Measurements from ENCODE around the gene MPEG1. TPM values are rescaled to one million over a fixed set of nuclear protein-coding genes. Genes with fewer than 3 reads are reported as not detected.

MPEG1 gene
- total and polyA plus RNA-seq, 2 of the 13 experiments (the other 11 are each of a cell fraction or from before 2014, with no cell fraction given), result not detected

GRCh38 chr11:59208956-59209355, 3.8 kb downstream of the MPEG1 start:
- in situ Hi-C loops (cut with HindIII; ENCODE audit: extremely low pct_ligation_motif_present, low pct_unique_long_range_greater_than_20kb) (loop anchor here (5.0 kb wide), 2 partner anchors 37 to 223 kb away; partner anchors contain the start of gene DTX4), intact Hi-C loops (cut with micrococcal nuclease; ENCODE audit: unreplicated experiment) (loop anchor here (1.0 to 10.0 kb wide), 2 partner anchors 38 to 64 kb away; partner anchors contain the start of gene FAM111A)
- Histone ChIP-seq H2AFZ (ENCODE audit: low read length) (no peak overlapping the region), H3K9ac (ENCODE audit: insufficient read depth, low read depth, low read length) (no peak overlapping the region), H3K79me2 (ENCODE audit: insufficient read depth, low read length) (no peaks in the 10 kb centered on the region), H3K4me3 (replicated peaks in 1 of 3; ENCODE audit: insufficient read depth in 1 of 3, low read depth in 2 of 3, low read length in 3 of 3) (no peak overlapping the region), H3K4me2 (ENCODE audit: low read depth, low read length) (no peak overlapping the region), H3K36me3 (replicated peaks in 1 of 2; ENCODE audit: control insufficient read depth in 1 of 2, insufficient read depth in 2 of 2, low read length in 2 of 2) (peaks cover 3 to 5% of the 10 kb centered on the region in 2 experiments; a peak in 2 of 5 replicates), H3K27ac (ENCODE audit: extremely low read length, insufficient read depth, low read length) (no peak overlapping the region), H3K27me3 (ENCODE audit: control insufficient read depth in 1 of 2, insufficient read depth in 2 of 2, low read length in 2 of 2) (no peaks in the 10 kb centered on the region), H4K20me1 (ENCODE audit: insufficient read depth, low read length) (no peaks in the 10 kb centered on the region), H3K4me1 (ENCODE audit: insufficient read depth, low read length) (no peaks in the 10 kb centered on the region), H3K9me3 (ENCODE audit: low read length) (no peaks in the 10 kb centered on the region)
- no peak for FAIRE-seq
- 83% methylated on average over 2 of the region's 2 CpGs for WGBS (ENCODE audit: low lambda C conversion rate)
- ChIA-PET CTCF (ENCODE audit: low intra/inter-chr PET ratio, low total read pairs) (interaction anchor here (4.2 kb wide), 1 partner anchor 37 kb away, joined by 77 read pairs; the partner anchor contains the start of gene DTX4), POLR2A (no interaction called here)
- DNase-seq (ENCODE audit: low spot score), result no peak
- BruUV-seq (replicated peaks), result no TSS peak
- no peak for ATAC-seq
- TF ChIP-seq EEA1 (CRISPR knock-in tag; IDR thresholded peaks at IDR 0.05; ENCODE audit: borderline replicate concordance) (no peak), NKX3-1 (CRISPR knock-in tag; IDR thresholded peaks at IDR 0.05) (no peak), NR2C2 (CRISPR knock-in tag; IDR thresholded peaks at IDR 0.05; ENCODE audit: borderline replicate concordance) (no peak), SCMH1 (CRISPR knock-in tag; IDR thresholded peaks at IDR 0.05; ENCODE audit: borderline replicate concordance) (no peak), ZNF33B (CRISPR knock-in tag; IDR thresholded peaks at IDR 0.05) (no peak), NCOR1 (IDR thresholded peaks at IDR 0.05; ENCODE audit: borderline replicate concordance, low read length) (no peak), ZNF337 (CRISPR knock-in tag; IDR thresholded peaks at IDR 0.05; ENCODE audit: borderline replicate concordance, low read depth) (no peak), MAF1 (CRISPR knock-in tag; IDR thresholded peaks at IDR 0.05; ENCODE audit: borderline replicate concordance) (no peak), KLF11 (CRISPR knock-in tag; IDR thresholded peaks at IDR 0.05) (no peak), FOXJ3 (CRISPR knock-in tag; IDR thresholded peaks at IDR 0.05; ENCODE audit: borderline replicate concordance) (no peak), ZNF761 (CRISPR knock-in tag; conservative IDR thresholded peaks at IDR 0.05) (no peak), MAFG (CRISPR knock-in tag; IDR thresholded peaks at IDR 0.05) (no peak), SRF (IDR thresholded peaks at IDR 0.05; ENCODE audit: low read depth, low read length) (no peak), ZNF317 (CRISPR knock-in tag; IDR thresholded peaks at IDR 0.05) (no peak), ZNF572 (CRISPR knock-in tag; IDR thresholded peaks at IDR 0.05) (no peak)
- TF ChIP-seq, protein P1, sequence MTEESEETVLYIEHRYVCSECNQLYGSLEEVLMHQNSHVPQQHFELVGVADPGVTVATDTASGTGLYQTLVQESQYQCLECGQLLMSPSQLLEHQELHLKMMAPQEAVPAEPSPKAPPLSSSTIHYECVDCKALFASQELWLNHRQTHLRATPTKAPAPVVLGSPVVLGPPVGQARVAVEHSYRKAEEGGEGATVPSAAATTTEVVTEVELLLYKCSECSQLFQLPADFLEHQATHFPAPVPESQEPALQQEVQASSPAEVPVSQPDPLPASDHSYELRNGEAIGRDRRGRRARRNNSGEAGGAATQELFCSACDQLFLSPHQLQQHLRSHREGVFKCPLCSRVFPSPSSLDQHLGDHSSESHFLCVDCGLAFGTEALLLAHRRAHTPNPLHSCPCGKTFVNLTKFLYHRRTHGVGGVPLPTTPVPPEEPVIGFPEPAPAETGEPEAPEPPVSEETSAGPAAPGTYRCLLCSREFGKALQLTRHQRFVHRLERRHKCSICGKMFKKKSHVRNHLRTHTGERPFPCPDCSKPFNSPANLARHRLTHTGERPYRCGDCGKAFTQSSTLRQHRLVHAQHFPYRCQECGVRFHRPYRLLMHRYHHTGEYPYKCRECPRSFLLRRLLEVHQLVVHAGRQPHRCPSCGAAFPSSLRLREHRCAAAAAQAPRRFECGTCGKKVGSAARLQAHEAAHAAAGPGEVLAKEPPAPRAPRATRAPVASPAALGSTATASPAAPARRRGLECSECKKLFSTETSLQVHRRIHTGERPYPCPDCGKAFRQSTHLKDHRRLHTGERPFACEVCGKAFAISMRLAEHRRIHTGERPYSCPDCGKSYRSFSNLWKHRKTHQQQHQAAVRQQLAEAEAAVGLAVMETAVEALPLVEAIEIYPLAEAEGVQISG (CRISPR knock-in tag; IDR thresholded peaks at IDR 0.05), result no peak
- TF ChIP-seq, protein P2, sequence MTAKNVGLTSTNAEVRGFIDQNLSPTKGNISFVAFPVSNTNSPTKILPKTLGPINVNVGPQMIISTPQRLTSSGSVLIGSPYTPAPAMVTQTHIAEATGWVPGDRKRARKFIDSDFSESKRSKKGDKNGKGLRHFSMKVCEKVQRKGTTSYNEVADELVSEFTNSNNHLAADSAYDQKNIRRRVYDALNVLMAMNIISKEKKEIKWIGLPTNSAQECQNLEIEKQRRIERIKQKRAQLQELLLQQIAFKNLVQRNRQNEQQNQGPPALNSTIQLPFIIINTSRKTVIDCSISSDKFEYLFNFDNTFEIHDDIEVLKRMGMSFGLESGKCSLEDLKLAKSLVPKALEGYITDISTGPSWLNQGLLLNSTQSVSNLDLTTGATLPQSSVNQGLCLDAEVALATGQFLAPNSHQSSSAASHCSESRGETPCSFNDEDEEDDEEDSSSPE (CRISPR knock-in tag; IDR thresholded peaks at IDR 0.05), result no peak

All from HepG2 (cell line).